SK-N-DZ (cell line): ENCODE measurements around the gene TP53TG5.

Experiments used
- DNase-seq: peaks from one replicate; pipeline ENCODE4 v3.0.0-alpha.2; 2015; ENCODE audit warnings: low spot score

The TP53TG5 gene

GRCh38 chr20:45405571-45406259 is 27.6 kb upstream of the TP53TG5 start:
- peak; percentile 31 for DNase-seq

DNA sequence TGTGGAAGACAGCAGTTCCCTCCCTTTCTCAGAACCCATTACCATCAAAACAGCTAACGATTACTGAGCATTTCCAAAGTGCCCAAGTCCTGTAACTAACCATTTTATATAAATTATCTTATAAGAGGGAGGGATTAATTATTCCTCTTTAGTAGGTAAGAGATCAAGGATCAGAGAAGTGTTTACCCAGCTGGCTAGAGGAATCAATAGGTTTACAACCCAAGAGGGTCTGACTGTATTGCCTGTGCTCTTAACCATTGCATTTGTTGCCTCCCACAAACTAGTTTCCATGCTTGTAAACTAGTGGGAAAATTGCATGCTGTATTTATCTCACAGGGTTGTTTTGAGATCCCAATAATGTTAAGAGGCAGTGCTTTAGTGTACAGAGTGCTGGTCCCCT is 26.3 kb upstream of the TP53TG5 start:
- no peak for DNase-seq

GRCh38 chr20:45402946-45403345 is 24.8 kb upstream of the TP53TG5 start:
- no peak for DNase-seq

- DNase-seq: no peak
These were observed 22.4 kb upstream of the TP53TG5 start for GRCh38 chr20:45400346-45401031.

GRCh38 chr20:45399018-45399417 is 20.9 kb upstream of the TP53TG5 start:
- no peak for DNase-seq

DNA sequence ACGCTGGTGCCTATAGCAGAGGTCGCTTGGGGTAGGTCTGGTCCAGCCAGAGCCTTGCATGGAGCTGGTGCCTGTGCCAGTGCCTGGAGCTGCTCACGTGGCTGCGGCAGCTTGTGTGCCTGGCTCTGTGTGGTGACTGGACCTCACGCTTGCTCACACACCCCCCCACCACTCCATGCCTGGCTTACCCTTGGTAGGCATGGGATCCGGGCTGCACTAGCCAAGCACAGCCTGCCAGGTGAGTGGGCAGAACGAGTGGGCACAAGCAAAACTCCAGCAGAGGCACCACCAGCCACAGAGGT is 16.9 kb upstream of the TP53TG5 start:
- no peak for DNase-seq

DNA sequence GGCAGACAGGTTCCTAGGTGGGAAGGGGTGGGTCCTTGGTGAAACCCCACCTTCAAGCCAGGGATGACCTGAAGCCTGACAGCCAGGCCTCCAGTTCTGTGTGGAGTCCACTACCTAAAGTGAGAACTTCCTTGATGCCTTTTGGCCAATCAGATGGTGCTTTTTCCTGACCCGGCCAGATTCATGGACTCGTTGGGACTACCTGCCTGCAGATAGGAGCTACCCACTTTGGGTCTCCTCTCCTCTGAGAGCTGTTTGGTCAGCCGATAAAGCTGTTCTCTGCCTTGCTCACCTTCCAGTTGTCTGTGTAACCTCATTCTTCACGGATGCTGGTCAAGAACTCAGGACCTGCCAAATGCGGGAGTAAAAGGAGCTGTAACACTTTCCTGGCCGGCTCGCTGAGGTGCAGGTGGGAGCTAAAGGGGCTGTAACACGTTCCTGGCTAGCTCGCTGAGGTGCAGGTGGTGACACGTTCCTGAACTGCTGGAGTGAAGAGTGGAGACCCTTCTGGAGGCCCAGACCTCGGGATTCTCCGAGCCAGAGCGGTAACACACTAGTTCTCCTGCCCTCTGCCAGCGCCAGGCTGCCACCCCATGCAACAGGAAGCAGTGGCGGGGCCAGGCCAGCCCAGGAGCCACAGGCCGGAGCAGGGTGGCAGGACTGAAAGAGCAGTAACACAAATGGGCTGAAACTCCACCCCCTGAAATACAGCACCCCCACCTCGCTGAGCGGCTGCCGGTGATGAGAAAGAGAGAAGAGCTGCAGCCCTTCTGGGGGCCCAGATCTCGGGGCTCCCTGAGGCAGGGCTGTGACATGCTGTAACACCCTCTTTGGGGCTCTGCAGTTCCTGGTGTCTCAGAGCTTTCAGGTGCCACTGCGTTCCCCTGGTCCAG is 16.3 kb upstream of the TP53TG5 start:
- DNase-seq: no peak

GRCh38 chr20:45392733-45393132 is 14.6 kb upstream of the TP53TG5 start:
- no peak for DNase-seq

DNA sequence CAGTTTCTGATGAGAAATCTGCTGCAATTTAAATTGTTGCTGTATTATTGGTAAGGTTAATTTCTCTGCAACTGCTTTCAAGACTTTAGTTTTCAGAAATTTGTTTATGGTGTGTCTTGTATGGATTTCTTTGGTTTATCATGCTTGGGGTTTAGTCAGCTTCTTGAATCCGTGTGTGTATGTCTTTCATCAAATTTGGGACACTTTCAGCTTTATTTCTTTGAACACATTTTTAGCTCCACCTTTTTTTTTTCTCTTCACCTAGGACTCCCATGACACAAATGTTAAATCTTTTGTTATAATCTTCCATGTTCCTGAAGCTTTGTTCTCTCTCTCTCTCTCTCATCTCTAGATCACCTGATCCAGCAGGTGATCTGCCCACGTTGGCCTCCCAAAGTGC is 13.4 kb upstream of the TP53TG5 start:
- no peak for DNase-seq

DNA sequence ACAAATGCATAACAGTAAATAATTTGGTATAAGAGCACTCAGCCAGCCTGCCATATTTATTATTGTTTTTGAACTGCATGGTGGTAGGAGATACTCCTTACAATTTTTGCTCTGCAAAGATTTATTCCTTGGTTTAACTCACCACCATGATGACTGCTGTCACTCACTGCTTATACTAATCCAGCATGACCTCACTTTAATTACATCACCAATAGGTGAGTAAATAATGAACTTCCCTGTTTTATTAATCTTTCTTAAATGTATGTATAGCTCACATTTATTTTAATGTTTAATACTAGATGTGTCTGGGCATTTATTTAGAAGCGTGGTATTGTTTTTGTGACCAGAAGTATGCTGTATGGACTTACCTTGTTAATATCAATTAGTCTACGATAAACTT is 12.8 kb upstream of the TP53TG5 start:
- DNase-seq: no peak

- no peak for DNase-seq
These were observed 9.1 kb upstream of the TP53TG5 start for GRCh38 chr20:45387274-45387673.

GRCh38 chr20:45377269-45377668 is 856 bp downstream of the TP53TG5 start:
- no peak for DNase-seq

GRCh38 chr20:45374966-45375365 is 3.2 kb downstream of the TP53TG5 start:
- DNase-seq: no peak

- no peak for DNase-seq
These were observed 4.0 kb downstream of the TP53TG5 start for GRCh38 chr20:45374101-45374467.

GRCh38 chr20:45373353-45374100 is 4.6 kb downstream of the TP53TG5 start:
- DNase-seq: peak; percentile 65

GRCh38 chr20:45372646-45373352 is 5.3 kb downstream of the TP53TG5 start:
- no peak for DNase-seq

- no peak for DNase-seq
These were observed 5.9 kb downstream of the TP53TG5 start for GRCh38 chr20:45372241-45372640.

DNA sequence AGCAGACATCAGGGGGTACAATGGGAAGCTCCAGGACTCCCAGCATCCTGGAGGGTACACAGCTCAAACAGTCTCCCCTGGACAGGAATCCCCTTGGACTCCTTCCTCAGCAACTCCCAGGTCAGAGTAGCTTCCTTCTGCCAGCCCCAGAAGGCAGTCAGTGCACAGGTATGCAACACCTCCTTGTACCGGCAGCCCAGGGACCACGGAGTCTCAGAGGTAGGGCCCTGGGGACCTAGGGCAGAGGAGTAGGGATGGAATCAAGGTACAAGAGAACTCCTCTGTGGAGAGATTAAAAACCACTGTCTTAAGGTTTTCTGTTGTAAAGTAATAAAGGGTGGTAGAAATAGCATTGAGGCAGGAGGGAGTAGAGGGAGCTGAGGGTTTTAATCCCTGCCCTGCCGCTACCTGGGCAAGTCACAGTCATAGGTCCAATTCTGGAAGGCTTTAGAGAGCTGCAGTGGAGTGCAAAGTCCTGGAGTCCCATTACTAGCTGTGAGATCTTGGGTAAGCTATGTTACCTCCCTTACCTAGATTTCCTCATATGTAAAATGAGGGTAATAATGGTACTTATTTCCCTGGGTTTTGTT is 7.5 kb downstream of the TP53TG5 start:
- no peak for DNase-seq

DNA sequence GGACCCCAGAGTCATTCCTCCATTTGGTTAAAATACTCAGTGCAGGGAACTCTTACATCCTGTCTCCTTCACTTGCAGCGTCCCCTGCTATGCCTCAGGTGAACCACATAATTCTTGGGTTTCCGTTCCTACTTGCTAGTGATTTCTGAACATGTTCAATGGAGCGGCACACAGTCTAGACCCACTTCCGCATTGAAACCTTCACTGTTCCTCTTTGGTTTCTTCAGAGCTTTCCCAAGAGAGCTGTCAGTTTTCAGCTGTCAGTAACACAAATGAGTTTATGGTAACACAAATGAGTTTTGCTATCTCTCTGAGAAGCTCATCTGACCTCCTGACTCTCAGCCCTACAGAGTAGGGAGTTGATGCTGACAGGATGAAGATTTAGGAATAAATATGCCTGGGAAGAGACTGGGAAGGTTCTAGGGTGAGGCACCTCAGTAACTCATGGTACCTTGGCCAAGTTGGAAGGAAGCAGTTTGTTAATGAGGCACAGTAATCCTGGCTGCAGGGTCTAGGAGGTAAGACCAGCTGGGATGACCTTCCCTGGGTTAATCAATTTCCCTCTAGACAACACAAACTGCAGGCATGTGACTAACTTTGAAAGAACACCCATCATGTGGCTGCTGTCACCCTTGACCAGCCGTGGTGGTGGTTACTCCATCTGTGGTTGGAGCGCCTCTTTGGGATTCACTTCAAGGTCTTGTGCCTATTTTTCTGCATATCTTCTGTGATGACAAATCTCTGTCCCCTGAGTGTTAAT is 9.7 kb downstream of the TP53TG5 start:
- DNase-seq: no peak

DNA sequence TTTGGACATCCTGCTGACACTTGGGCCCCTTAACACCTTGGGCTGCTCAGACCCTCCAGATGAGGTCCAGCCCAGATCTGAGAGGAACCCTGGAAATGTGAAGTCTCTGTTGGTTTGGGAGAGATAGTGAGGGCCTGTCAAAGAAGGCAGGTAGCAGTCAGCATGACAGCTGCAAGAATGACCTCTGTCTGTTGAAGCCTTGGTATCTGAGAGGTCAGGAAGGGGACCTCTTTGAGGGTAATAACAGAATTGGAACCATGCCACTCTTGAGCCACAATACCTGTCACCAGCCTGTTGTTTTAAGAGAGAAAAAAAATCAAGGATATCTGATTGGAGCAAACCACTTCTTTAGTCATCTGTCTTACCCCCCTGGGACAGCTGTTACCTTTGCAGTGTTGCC is 11.0 kb downstream of the TP53TG5 start:
- no peak for DNase-seq
